ENCODE results near the gene METRN.

Gene METRN

GRCh38 chr16:739560-740458, 24.9 kb downstream of the METRN start:
- ChIA-PET POLR2A (interaction anchor here (0.7 to 1.7 kb wide), 6 partner anchors 8 to 49 kb away, joined by 3 to 11 read pairs (median 4); partner anchors contain the start of genes ANTKMT, CHTF18 and RPUSD1), CTCF (interaction anchor here (0.8 to 3.2 kb wide), 5 partner anchors 20 to 46 kb away, joined by 3 to 16 read pairs (median 5); no protein-coding TSS in a partner anchor)
- Histone ChIP-seq H3K36me3 (ENCODE audit: control insufficient read depth in 2 of 2, insufficient read depth in 1 of 2, low read length in 2 of 2) (peaks cover 3 to 36% of the 10 kb centered on the region in 2 experiments; a peak in 2 of 3 replicates), H3K27ac (ENCODE audit: extremely low read depth, low read depth, low read length) (peak overlapping the region; percentile 67; the same call in 1 of the 2 replicates), H3K4me3 (ENCODE audit: low read depth, low read length) (peak overlapping the region; percentile 80), H3K4me1 (ENCODE audit: control insufficient read depth, insufficient read depth, low read length) (0 out of 2 replicates have a peak, but pooled peaks cover 2% of the 10 kb centered on the region), H3K9me3 (ENCODE audit: control insufficient read depth, insufficient read depth, low read depth, low read length) (no peaks in the 10 kb centered on the region)
- TF ChIP-seq ZNF335 (tag by site-specific recombination; conservative IDR thresholded peaks at IDR 0.05): 0 out of 2 replicates have a peak, but pooled peaks have one; percentile 41
- TF ChIP-seq KLF9 (tag by site-specific recombination; IDR thresholded peaks at IDR 0.05; ENCODE audit: low read depth): peak; percentile 31; the same call in 1 of the 2 replicates
- no peak for TF ChIP-seq ZFP69B (tag by site-specific recombination; IDR thresholded peaks at IDR 0.05)
- TF ChIP-seq ZBTB48 (tag by site-specific recombination; IDR thresholded peaks at IDR 0.05): peak; percentile 19; the same call in 1 of the 2 replicates
- TF ChIP-seq PRDM2 (tag by site-specific recombination; IDR thresholded peaks at IDR 0.05; ENCODE audit: borderline replicate concordance): 0 out of 2 replicates have a peak, but pooled peaks have one; percentile 45
- 0 out of 2 replicates have a peak, but pooled peaks have one; percentile 18 for TF ChIP-seq ZBTB7A (tag by site-specific recombination; IDR thresholded peaks at IDR 0.05; ENCODE audit: low read depth)
- peak; percentile 78 for TF ChIP-seq SCRT2 (tag by site-specific recombination; IDR thresholded peaks at IDR 0.05)
- TF ChIP-seq ZSCAN4 (tag by site-specific recombination; IDR thresholded peaks at IDR 0.05): no peak
- no peak for TF ChIP-seq ZNF621 (tag by site-specific recombination; IDR thresholded peaks at IDR 0.05)
- TF ChIP-seq ZNF362 (tag by site-specific recombination; IDR thresholded peaks at IDR 0.05): no peak
- no peak for TF ChIP-seq SP2 (tag by site-specific recombination; IDR thresholded peaks at IDR 0.05)
- no peak for TF ChIP-seq ZNF610 (tag by site-specific recombination; IDR thresholded peaks at IDR 0.05; ENCODE audit: borderline replicate concordance)
- TF ChIP-seq ZNF302 (tag by site-specific recombination; IDR thresholded peaks at IDR 0.05; ENCODE audit: low read depth): no peak
- TF ChIP-seq ZIC2 (tag by site-specific recombination; IDR thresholded peaks at IDR 0.05): peak; percentile 49; the same call in 1 of the 2 replicates
- TF ChIP-seq ZNF701 (tag by site-specific recombination; IDR thresholded peaks at IDR 0.05): no peak
- TF ChIP-seq SALL2 (tag by site-specific recombination; IDR thresholded peaks at IDR 0.05; ENCODE audit: borderline replicate concordance): no peak
- no peak for TF ChIP-seq ZNF518A (tag by site-specific recombination; conservative IDR thresholded peaks at IDR 0.05; ENCODE audit: low read depth)
- no peak for TF ChIP-seq ZNF112 (tag by site-specific recombination; IDR thresholded peaks at IDR 0.05)
- no peak for TF ChIP-seq ZNF311 (tag by site-specific recombination; IDR thresholded peaks at IDR 0.05; ENCODE audit: borderline replicate concordance)
- TF ChIP-seq ZNF394 (tag by site-specific recombination; IDR thresholded peaks at IDR 0.05; ENCODE audit: borderline replicate concordance): no peak

Data from HEK293 (cell line).